ENCODE data around the gene EVX2.

Gene EVX2

DNA sequence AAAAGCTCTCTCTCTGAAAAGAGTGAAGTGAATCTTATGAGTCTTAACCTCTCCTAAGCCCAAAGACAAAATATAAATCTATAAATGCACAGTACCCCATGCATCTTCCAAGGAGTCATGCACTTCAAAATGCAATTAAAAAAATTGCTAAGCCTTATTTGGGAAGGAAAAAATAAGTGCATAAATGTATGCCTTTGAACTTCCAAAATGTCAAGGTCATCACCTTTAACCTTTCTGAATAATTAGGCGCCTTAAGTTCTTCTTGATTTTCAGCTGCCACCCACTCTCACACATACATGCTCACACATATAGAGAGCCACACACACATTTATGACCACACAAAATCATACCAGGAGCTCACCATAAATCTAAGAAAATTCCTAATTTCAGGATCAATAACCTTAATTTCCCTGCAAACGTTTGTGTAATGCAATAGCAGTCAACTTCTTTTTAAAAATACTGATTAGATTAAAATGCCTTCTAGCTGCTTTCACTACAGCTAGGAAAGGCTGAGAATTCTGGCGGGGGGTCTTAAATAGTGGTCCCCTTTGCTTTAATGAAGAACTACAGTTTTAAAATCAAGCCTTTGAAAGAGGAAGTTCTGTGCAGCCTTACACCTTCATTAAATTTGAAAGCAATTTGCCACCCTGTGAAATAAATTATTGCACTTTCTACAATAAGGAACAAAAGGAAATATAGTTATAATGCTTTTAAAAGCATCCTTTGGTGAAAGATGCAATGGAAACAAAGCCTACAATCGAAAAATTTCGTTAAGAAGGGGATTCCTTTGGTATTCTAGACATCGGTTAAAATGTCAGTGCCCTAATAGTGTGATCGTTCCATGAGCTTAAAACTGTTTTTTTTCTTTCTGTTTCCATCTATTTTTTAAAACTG lies 26.9 kb upstream of the EVX2 start:
- in situ Hi-C loops (cut with HindIII; ENCODE audit: low sequenced_read_pairs): loop anchor here (25.0 kb wide), 1 partner anchor 1027 kb away; no protein-coding TSS in a partner anchor

DNA sequence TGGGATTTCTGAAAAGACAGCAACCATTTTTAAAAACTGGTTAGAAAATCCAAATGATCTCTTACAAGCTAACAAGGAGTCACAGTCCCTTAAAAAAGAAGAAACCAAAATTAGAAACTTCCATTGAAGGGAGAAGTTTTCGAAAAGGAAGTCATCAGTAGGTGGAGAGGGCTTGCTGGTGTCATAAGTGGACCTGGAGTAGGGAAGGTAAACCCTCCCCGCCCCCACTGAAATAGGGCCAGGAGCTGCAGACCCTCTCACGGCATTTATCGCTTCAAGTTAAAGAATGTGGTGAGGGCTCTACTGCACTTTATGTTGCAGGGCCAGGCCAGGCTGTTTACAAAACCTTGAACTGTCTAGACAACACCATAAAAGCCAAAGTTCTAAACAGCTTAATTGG lies 26.2 kb upstream of the EVX2 start:
- in situ Hi-C loops (cut with HindIII; ENCODE audit: low sequenced_read_pairs): loop anchor here (25.0 kb wide), 1 partner anchor 1027 kb away; no protein-coding TSS in a partner anchor

DNA sequence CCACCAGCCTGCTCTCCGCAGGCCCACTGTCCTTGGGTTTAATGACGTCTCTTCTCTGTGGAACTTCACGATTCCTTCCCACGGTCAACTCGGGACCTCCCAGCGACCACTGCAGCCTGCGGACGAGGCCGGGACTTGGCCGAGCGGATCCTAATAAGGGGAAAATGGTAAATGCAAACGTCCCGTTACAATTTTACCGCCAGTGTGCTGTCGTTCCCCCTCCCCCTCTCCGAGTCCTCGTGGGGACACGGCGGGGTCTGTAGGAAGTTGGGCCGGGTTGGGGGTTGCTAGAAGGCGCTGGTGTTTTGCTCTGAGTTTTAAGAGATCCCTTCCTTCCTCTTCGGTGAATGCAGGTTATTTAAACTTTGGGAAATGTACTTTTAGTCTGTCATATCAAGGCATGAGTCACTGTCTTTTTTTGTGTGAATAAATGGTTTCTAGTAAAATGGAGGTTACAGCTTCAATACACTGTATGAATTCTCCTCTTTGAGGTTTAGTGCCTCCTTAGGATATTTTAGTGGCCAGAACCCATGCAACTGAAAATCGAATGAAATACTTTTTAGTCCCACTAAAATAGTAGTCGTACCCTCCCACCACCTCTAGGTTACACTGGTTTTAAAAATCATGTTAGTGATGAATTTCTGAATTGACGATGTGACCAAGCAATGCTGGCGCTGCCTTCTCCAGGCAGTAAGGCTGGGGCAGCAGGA lies 25.6 kb upstream of the EVX2 start:
- in situ Hi-C loops (cut with HindIII; ENCODE audit: low sequenced_read_pairs): loop anchor here (25.0 kb wide), 1 partner anchor 1028 kb away; no protein-coding TSS in a partner anchor

DNA sequence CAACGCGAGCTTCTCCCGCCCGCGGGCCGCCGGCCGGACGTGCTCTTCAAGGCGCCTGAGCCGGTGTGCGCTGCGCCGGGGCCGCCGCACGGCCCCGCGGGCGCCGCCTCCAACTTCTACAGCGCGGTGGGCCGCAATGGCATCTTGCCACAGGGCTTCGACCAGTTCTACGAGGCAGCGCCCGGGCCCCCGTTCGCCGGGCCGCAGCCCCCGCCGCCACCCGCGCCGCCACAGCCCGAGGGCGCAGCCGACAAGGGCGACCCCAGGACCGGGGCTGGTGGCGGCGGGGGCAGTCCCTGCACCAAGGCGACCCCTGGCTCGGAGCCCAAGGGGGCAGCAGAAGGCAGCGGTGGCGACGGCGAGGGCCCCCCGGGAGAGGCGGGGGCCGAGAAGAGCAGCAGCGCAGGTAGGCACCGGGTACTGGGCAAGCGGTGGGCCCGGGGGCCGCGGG lies 24.0 kb upstream of the EVX2 start:
- in situ Hi-C loops (cut with HindIII; ENCODE audit: low sequenced_read_pairs): loop anchor here (25.0 kb wide), 1 partner anchor 1030 kb away; no protein-coding TSS in a partner anchor

DNA sequence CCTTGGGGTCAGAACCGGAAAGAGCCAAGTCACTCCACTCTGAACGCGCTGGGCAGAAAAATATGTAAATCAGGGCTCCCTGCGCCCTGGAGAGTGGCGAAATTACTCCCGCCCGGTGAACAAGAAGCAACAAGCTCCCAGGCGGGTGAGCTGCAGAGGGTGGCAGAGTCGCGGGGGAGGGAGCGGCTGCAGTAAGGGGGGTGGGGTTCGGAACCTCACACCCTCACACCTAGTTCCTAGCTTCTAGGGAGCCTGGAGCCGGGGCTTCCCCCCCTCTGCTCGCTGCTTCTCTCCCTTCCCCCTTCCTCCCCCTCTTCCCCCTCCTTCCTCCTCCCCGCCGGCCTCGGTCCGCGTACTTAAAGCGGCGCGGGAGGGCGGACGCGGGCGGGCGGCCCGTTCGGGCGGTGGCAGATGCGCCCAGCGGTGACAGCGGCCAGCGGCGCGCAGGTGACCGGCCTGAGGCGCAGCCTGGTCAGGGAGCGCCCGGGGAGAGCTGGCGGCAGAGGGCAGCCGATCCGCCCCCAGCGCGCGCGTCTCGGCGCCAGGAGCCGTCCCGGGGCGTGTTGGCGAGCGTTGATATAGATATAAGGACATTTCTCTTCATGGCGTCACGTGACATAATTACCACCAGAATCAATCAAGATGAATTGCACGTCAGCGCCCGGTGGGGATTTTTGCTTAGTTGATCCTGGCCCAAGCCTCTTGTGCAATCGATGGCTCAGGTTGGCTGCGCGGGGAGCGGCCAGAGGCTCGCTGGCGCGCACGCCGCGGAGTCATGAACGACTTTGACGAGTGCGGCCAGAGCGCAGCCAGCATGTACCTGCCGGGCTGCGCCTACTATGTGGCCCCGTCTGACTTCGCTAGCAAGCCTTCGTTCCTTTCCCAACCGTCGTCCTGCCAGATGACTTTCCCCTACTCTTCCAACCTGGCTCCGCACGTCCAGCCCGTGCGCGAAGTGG lies 23.1 kb upstream of the EVX2 start, which contains the start of gene HOXD11:
Gene HOXD11, plus strand, starts transcription at position 700 of the 959 bp plus-strand sequence. Its CDS starts 76 bp downstream, at position 776.
- in situ Hi-C loops (cut with HindIII; ENCODE audit: low sequenced_read_pairs): loop anchor here (25.0 kb wide), 1 partner anchor 1030 kb away; no protein-coding TSS in a partner anchor

DNA sequence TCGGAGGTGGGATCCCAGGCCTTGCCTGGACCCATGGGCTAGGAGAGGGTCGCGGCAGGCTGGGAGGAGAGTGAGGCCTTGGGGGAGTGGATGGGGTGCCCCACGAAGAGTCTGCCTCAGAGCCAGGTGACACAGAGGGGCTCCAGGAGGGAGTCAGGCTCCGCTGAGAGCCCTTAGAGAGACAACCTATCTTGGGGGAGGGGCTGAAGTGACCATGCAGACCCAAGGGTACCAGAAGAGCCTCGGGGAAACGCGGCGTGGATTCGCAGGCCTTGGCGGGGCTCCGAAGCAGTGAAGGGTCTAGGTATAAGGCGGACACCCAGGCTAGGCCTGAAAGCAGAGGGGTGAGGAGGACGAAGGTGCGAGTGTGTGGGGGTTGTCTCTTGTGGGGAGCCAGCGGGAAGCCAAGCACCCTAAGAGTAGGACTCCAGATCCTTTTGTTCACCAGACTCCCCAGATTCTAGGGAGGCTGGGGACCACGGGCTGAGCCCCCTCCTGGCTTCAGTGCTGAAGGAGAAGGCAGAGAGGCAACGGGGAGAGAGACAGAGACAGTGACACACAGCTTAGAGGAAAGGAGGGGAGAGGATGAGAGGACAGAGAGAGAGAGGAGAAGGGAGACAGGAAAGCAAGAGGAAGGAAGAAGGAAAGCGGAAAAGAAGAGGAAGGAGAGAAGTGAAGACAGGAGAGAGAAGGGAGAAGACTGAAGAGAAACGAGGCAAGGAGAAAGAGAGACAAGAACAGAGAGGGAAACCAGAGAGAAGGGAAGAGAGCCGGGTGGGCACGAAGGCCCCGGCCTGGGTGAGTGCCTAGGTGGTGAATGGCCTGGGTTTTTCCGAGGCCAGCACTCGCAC lies 22.2 kb upstream of the EVX2 start:
- in situ Hi-C loops (cut with HindIII; ENCODE audit: low sequenced_read_pairs): loop anchor here (25.0 kb wide), 1 partner anchor 1031 kb away; no protein-coding TSS in a partner anchor

DNA sequence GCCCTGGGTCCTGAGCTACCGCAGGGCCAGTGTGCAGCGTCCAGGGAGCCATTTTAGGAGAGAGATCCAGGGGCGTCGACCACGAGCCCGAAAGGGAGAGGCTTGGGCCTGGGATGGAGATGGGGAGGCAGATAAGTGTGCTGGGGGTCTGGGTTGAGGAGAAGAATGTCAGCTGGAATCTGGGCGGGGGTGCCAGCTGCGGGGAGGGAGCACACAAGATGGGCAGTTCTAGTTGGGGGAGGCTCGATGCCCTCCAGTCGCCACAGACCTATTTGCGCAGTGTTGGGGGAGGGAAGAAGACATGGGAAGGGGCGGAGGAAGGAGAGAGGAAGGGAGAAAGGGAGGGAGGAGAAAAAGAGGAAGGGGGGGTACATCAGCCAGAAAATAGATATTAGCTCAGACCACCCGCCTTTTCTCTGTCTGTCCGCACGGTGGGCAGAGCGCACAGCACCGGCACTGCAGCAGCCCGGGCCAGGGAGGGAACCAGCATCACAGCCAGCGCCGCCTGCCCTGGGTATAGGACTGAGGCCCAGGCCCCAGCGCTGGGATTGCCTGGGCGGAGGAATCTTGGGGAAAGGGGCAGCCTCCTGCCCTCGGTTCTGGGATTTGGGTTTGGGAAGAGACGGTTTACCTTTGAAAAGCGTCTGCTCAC lies 21.4 kb upstream of the EVX2 start:
- in situ Hi-C loops (cut with HindIII; ENCODE audit: low sequenced_read_pairs): loop anchor here (25.0 kb wide), 1 partner anchor 1032 kb away; no protein-coding TSS in a partner anchor

DNA sequence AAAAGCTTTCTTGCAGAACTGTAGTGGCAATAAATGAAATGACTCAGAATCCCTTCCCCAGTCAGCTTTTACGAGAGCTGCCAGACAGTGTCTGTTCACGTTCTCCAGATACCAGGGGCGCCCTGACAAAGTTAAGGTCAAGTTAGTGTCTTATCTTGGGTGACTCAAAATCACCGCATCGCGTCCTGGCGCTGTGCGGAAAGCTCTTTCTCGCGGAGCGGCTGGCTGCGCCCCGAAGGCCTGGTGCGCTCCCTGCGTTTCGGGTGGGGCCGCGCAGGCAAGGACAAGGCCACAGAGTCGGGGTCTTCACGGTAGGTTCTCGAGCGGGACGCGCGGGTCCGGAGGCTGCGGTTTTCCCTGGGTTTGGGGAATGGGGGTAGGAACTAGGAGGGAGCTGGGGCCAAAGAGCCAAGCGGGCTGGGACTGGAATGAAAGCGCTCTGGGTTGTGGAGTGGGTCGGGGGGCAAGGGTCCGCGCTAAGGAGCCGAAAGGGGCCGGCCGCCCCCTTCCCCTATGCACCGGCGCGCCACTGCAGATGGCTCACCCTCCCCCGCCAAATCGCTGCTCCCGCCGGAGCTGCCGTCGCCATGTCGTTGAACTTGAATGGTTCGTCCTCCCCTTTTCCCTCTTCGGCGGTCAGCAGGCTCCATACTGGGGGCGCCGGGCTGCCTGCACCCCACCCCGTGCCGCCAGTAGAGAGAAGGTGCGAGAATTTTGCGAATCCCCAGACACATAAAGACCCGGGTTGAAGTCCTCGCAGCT lies 20.7 kb upstream of the EVX2 start:
- in situ Hi-C loops (cut with HindIII; ENCODE audit: low sequenced_read_pairs): loop anchor here (25.0 kb wide), 1 partner anchor 1033 kb away; no protein-coding TSS in a partner anchor

DNA sequence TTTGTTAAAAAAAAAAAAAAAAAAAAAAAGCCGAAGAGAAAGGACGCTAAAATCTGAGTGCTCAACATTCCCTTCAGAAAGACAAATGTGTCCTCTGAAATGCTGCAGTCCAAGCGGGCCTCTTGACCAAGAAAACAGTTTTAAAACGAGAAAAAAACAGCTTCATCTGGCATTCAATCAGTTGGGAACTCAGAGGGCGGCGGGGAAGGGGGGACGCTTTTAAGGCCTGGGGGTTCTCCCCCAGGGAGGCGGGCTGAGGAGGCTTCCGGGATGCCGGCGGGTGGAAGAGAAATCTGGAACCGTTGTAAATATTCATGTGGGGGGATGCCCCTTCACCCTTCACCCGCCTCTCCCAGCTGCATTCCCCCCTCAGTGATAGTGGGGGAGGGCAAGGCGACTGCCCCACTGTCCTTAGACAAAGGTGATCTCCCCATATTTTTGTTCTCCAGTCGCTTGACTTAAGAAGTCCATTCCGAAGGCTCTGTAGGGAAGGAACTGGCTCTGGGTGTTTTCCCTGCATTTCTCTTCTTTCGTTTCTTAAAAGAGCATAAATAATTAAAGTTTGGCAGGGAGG lies 20.1 kb upstream of the EVX2 start:
- in situ Hi-C loops (cut with HindIII; ENCODE audit: low sequenced_read_pairs): loop anchor here (25.0 kb wide), 1 partner anchor 1033 kb away; no protein-coding TSS in a partner anchor

DNA sequence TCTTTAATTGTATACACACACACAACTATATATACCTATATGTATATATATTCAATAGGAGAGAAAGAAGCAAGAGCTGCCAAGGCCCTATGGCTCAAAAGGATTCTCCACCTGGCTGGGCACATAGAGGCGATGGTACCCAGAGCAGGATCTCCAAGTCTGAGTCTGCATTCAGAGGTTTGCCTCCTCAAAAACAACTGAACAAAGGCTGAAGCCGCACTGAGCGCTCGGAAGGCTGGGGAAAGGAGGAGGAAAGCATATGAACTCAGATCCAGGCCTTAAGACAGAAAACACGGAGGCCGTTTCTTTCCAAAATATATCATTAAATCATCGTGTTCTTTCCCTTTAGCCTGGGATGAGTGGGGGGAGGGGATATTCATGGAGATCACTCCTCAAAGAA lies 19.4 kb upstream of the EVX2 start:
- in situ Hi-C loops (cut with HindIII; ENCODE audit: low sequenced_read_pairs): loop anchor here (25.0 kb wide), 1 partner anchor 1034 kb away; no protein-coding TSS in a partner anchor

DNA sequence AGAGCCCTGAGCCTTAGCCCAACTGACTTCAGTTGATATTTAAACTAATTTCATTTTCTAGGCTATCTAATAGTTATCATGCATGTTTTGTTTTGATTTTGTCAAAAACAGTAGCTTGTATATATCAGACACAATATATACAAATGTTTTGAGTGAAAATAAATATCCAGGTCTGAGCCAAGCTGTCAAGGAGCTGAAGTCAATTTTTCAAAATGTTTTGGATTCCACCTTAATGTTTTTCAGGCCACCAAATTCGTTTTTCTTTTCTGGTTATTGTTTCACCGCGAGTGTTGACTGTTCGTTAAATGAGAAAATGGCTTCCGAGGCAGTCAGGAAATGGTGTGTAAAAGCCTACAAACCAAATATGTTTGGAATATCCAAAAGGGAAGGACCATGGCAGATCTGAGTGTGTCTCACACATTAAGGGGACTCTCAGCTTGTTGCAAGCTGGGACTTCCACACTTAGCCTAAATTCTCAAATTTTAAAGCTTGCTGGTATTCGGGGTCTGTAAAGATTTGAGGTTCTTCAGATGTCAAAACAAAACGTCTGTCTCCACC lies 18.6 kb upstream of the EVX2 start:
- in situ Hi-C loops (cut with HindIII; ENCODE audit: low sequenced_read_pairs): loop anchor here (25.0 kb wide), 1 partner anchor 1035 kb away; no protein-coding TSS in a partner anchor

DNA sequence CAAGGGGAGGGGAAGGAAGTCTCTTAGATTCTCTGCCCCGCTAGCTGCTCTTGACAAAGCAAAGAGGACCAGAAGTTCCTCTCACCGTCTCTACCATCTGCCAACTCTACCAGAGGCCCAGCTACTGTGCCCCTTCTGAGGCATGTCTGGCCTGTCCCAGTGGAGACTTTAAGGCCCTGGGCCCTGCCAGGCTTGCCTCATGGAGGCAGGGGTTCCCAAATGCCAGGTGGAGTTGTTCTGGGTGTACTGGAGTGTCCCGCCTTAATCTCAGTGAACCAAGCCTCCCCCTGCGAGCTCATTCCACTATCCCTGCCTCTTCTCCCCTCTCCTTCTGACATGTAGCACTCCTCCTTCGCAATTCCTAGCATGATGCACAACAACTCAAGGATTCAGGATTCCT lies 18.1 kb upstream of the EVX2 start:
- in situ Hi-C loops (cut with HindIII; ENCODE audit: low sequenced_read_pairs): loop anchor here (25.0 kb wide), 1 partner anchor 1035 kb away; no protein-coding TSS in a partner anchor

DNA sequence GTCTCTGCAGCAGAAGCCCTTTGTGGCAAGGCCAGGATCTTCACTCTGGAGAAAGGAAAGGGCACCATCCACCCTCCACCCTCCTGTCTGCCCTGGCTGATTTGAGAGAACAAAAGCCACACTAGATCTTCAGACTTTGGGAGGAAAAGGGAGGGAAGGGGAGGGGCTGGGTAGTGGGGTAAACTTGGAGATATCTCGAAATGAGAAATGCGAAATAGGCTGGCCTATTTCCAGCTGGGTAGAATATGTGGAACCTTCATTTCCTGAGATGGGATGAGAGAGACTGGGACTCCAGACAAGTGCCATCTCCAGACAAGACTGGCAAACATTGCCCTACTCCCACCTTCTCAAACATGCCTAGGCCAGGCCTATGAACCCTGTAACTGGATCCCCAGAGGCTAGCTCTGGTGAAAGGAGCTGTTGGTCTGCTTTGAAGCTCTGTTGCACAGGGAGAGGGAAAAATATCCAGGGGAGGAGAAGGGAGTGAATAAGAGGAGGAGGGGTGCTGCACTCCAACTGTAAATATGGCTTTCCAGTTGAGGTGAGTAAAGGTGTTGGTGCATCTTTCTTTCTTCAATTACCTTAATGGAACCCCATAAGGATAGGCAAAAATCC lies 17.6 kb upstream of the EVX2 start:
- in situ Hi-C loops (cut with HindIII; ENCODE audit: low sequenced_read_pairs): loop anchor here (25.0 kb wide), 1 partner anchor 1036 kb away; no protein-coding TSS in a partner anchor

DNA sequence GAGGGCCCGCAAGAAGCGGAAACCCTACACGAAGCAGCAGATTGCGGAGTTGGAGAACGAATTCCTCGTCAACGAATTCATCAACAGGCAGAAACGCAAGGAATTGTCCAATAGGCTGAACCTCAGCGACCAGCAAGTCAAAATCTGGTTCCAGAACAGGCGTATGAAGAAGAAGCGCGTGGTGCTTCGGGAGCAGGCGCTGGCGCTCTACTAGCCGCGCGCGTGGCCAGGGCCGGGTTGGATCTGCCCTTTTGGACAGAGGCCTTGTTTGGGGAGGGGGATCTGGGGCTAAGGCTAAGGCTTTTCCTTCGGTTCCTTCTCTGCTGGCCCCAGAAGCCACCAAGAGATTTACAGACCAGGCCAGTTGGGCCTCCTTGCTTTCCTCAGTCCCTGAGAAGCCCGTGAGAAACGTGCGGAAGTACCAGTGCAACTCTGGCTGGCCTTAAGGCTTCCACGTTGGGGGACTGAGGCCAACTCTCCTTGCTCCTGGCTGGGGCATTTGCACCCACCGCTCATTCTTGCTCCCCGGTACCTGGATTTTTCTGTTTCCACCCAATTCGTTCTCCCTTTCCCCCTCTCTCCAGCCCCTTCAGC lies 16.9 kb upstream of the EVX2 start:
- in situ Hi-C loops (cut with HindIII; ENCODE audit: low sequenced_read_pairs): loop anchor here (25.0 kb wide), 1 partner anchor 1037 kb away; no protein-coding TSS in a partner anchor

DNA sequence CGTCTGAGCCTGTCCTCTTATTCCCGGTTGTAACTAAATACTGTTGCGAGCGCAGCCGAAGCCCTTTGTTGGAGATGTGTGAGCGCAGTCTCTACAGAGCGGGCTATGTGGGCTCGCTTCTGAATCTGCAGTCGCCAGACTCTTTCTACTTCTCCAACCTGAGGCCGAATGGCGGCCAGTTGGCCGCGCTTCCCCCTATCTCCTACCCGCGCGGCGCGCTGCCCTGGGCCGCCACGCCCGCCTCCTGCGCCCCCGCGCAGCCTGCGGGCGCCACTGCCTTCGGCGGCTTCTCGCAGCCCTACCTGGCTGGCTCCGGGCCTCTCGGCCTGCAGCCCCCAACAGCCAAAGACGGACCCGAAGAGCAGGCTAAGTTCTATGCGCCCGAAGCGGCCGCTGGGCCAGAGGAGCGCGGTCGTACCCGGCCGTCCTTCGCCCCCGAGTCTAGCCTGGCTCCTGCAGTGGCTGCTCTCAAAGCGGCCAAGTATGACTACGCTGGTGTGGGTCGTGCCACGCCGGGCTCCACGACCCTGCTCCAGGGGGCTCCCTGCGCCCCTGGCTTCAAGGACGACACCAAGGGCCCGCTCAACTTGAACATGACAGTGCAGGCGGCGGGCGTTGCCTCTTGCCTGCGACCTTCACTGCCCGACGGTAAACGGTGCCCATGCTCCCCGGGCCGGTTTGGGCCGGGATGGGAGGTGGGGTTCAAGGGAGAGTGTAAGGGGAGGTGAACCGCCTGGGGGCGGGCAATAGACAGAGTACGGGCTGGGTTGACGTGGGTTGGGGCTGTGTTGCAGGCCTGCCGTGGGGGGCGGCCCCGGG lies 16.2 kb upstream of the EVX2 start, which contains the start of gene HOXD12:
Gene HOXD12, plus strand, starts transcription at position 68 of the 819 bp plus-strand sequence. Its CDS starts 7 bp downstream, at position 75.
- in situ Hi-C loops (cut with HindIII; ENCODE audit: low sequenced_read_pairs): loop anchor here (10.0 to 25.0 kb wide), 2 partner anchors 625 to 1037 kb away; no protein-coding TSS in a partner anchor
